Stomach (tissue), 4 donors: ENCODE data around the gene TNNI3K.

Source experiments
- CTCF ChIP-seq, 7 experiments: fragments of 450-650 bp in 4 of 7; fragments of 200-600 bp in 3 of 7; sonication (generic) in 3 of 7; IDR thresholded peaks; one replicate each; pipeline ENCODE4 v1.5.1; 2016 to 2019; ENCODE audit warnings: antibody characterized with exemption in 7 of 7, control low read depth in 2 of 7, mild to moderate bottlenecking in 1 of 7
- POLR2A ChIP-seq, 4 donors: fragments of 450-650 bp; IDR thresholded peaks; one replicate each; pipeline ENCODE4 v1.6.1; 2016; ENCODE audit warnings: antibody characterized with exemption in 4 of 4, control low read depth in 2 of 4, mild to moderate bottlenecking in 1 of 4, moderate library complexity in 1 of 4
- POLR2AphosphoS5 ChIP-seq, 3 donors: sonication (generic); formaldehyde crosslinking; IDR thresholded peaks; one replicate each; pipeline ENCODE4 v1.6.1; 2016; ENCODE audit warnings: antibody characterized with exemption in 3 of 3

- TF ChIP-seq CTCF (IDR thresholded peaks at IDR 0.05) (no peak), POLR2A (IDR thresholded peaks at IDR 0.05) (no peak), POLR2AphosphoS5 (IDR thresholded peaks at IDR 0.05) (peak in 2 of 3 donors; percentile 22 to 58)
Observed at GRCh38 chr1:74363220-74363619, 128.0 kb downstream of the TNNI3K start.
